Calu3 (cell line): ENCODE data around the gene EPHB3. TPM values are rescaled to one million over a fixed set of nuclear protein-coding genes. Genes with fewer than 3 reads are reported as not detected.

Source experiments
- BruUV-seq: library from RNA; stranded (reverse); fragments of 400-500 nt; replicated peaks from 2 replicates; lab custom pipeline; 2021; lab: Mats Ljungman, UMichigan
- CTCF ChIA-PET: fragments of 300-600 bp; sonication (Branson Sonifier 250); formaldehyde crosslinking; loops from one replicate; lab custom pipeline; 2022; ENCODE audit warnings: antibody characterized with exemption; lab: Charles Lee
- DNase-seq: peaks from one replicate; pipeline ENCODE4 v3.0.0; 2022
- H3K27ac Mint-ChIP-seq: one replicate; pipeline ENCODE4 v1.8.0; 2022; ENCODE audit warnings: mixed read lengths; ENCODE audit not compliant: unreplicated experiment
- H3K27me3 Mint-ChIP-seq: one replicate; pipeline ENCODE4 v1.8.0; 2022; ENCODE audit warnings: mixed read lengths; ENCODE audit not compliant: unreplicated experiment
- H3K36me3 Mint-ChIP-seq: one replicate; pipeline ENCODE4 v1.8.0; 2022; ENCODE audit warnings: mild to moderate bottlenecking, moderate library complexity, mixed read lengths; ENCODE audit not compliant: insufficient read depth, unreplicated experiment
- H3K4me1 Mint-ChIP-seq: one replicate; pipeline ENCODE4 v1.8.0; 2022; ENCODE audit warnings: mild to moderate bottlenecking, low read depth, mixed read lengths; ENCODE audit not compliant: unreplicated experiment
- H3K4me3 Mint-ChIP-seq: one replicate; pipeline ENCODE4 v1.8.0; 2022; ENCODE audit warnings: mild to moderate bottlenecking, low read depth, moderate library complexity, mixed read lengths; ENCODE audit not compliant: unreplicated experiment
- H3K9me3 Mint-ChIP-seq: one replicate; pipeline ENCODE4 v1.8.0; 2022; ENCODE audit warnings: low read depth, mixed read lengths; ENCODE audit not compliant: unreplicated experiment
- CTCF ChIP-seq: fragments of 200-600 bp; IDR thresholded peaks from one replicate; pipeline ENCODE4 v1.8.0; 2022; ENCODE audit warnings: antibody characterized with exemption; ENCODE audit not compliant: unreplicated experiment
- intact Hi-C: fragments of 100-400 bp; cut with micrococcal nuclease; formaldehyde crosslinking; loops from one replicate; pipeline ENCODE4 v1.10.0; 2022; ENCODE audit not compliant: unreplicated experiment
- total RNA-seq: library from RNA; stranded (reverse); gene quantifications from 2 replicates; pipeline ENCODE4 v1.2.3, GENCODE V29; 2022

The EPHB3 gene
- total RNA-seq, 1 experiment from 2014 or later = 2.5 TPM

- H3K27ac Mint-ChIP-seq = no peak overlapping the region
Observed at GRCh38 chr3:184609476-184610244, 48.1 kb downstream of the EPHB3 start.

GRCh38 chr3:184610245-184610871 lies 48.8 kb downstream of the EPHB3 start:
- H3K4me1 Mint-ChIP-seq = no peaks in the 10 kb centered on the region
- no peaks in the 10 kb centered on the region for H3K9me3 Mint-ChIP-seq
- peaks cover 72% of the 10 kb centered on the region for H3K27me3 Mint-ChIP-seq
- no peak for DNase-seq
- no peak overlapping the region for H3K27ac Mint-ChIP-seq
- BruUV-seq = no TSS peak
- CTCF ChIA-PET = interaction anchor here (0.5 to 1.2 kb wide), 2 partner anchors 9 to 492 kb away, joined by 3 to 4 read pairs; no protein-coding TSS in a partner anchor
- H3K4me3 Mint-ChIP-seq = no peak overlapping the region
- H3K36me3 Mint-ChIP-seq = no peaks in the 10 kb centered on the region
- intact Hi-C loops = no loop called here
- TF ChIP-seq CTCF = no peak

More at GRCh38 chr3:184609476-184610244, 48.1 kb downstream of the EPHB3 start:
- H3K36me3 Mint-ChIP-seq = no peaks in the 10 kb centered on the region
- TF ChIP-seq CTCF = no peak
- intact Hi-C loops = no loop called here
- H3K9me3 Mint-ChIP-seq = no peaks in the 10 kb centered on the region
- CTCF ChIA-PET = interaction anchor here (1.2 kb wide), 1 partner anchor 8 kb away, joined by 4 read pairs; no protein-coding TSS in a partner anchor
- no peaks in the 10 kb centered on the region for H3K4me1 Mint-ChIP-seq
- no peak for DNase-seq
- BruUV-seq = no TSS peak
- peaks cover 72% of the 10 kb centered on the region for H3K27me3 Mint-ChIP-seq
- no peak overlapping the region for H3K4me3 Mint-ChIP-seq

GRCh38 chr3:184611607-184612281 lies 50.2 kb downstream of the EPHB3 start:
- CTCF ChIA-PET = interaction anchor here (0.6 kb wide), 1 partner anchor 823 kb away, joined by 3 read pairs; no protein-coding TSS in a partner anchor
- BruUV-seq = no TSS peak
- no peak for DNase-seq
- Mint-ChIP-seq H3K9me3 (no peaks in the 10 kb centered on the region), H3K4me3 (no peak overlapping the region), H3K27me3 (peaks cover 72% of the 10 kb centered on the region), H3K36me3 (no peaks in the 10 kb centered on the region), H3K27ac (no peak overlapping the region), H3K4me1 (no peaks in the 10 kb centered on the region)
- intact Hi-C loops = no loop called here
- TF ChIP-seq CTCF = no peak

- H3K27me3 Mint-ChIP-seq = peaks cover 86% of the 10 kb centered on the region
- CTCF ChIA-PET = no interaction called here
- BruUV-seq = no TSS peak
- H3K36me3 Mint-ChIP-seq = no peaks in the 10 kb centered on the region
- H3K9me3 Mint-ChIP-seq = no peaks in the 10 kb centered on the region
- no peak for TF ChIP-seq CTCF
- no peaks in the 10 kb centered on the region for H3K4me1 Mint-ChIP-seq
- no peak overlapping the region for H3K4me3 Mint-ChIP-seq
- no peak for DNase-seq
- intact Hi-C loops = no loop called here
- no peak overlapping the region for H3K27ac Mint-ChIP-seq
Observed at GRCh38 chr3:184615396-184615795, 53.8 kb downstream of the EPHB3 start.
